ENCODE results near the gene SIL1. TPM values are rescaled to one million over a fixed set of nuclear protein-coding genes. Genes with fewer than 3 reads are reported as not detected.

The SIL1 gene
- total RNA-seq, 2 donors from 2014 or later, result 17.2 to 20.2 TPM

GRCh38 chr5:139132515-139132914 lies 65.7 kb downstream of the SIL1 start:
- WGBS, 2 experiments (ENCODE audit: insufficient coverage in 1 of 2, insufficient read length in 1 of 2), result 81 to 88% methylated on average over 3 of the region's 3 CpGs
- H3K27ac Mint-ChIP-seq, result no peak overlapping the region
- Histone ChIP-seq H3K27me3 (ENCODE audit: control insufficient read depth, insufficient read depth, low read length, poor library complexity, severe bottlenecking) (no peaks in the 10 kb centered on the region), H3K27ac (ENCODE audit: low read depth, low read length) (no peak overlapping the region), H3K4me1 (ENCODE audit: control insufficient read depth, insufficient read depth, low read length) (peaks cover 6% of the 10 kb centered on the region), H3K9me3 (ENCODE audit: control insufficient read depth, low read length) (no peaks in the 10 kb centered on the region), H3K9ac (ENCODE audit: extremely low read depth, low read length, poor library complexity, severe bottlenecking) (no peak overlapping the region), H3K4me3 (ENCODE audit: low read length) (no peak overlapping the region), H3K36me3 (ENCODE audit: control insufficient read depth, insufficient read depth, low read length) (no peaks in the 10 kb centered on the region)
- H3K4me1 Mint-ChIP-seq, result peaks cover 25% of the 10 kb centered on the region
- H3K27me3 Mint-ChIP-seq (ENCODE audit: insufficient read depth), result no peaks in the 10 kb centered on the region
- no peaks in the 10 kb centered on the region for H3K9me3 Mint-ChIP-seq
- H3K36me3 Mint-ChIP-seq (ENCODE audit: low read depth), result no peaks in the 10 kb centered on the region
- TF ChIP-seq, protein P1, sequence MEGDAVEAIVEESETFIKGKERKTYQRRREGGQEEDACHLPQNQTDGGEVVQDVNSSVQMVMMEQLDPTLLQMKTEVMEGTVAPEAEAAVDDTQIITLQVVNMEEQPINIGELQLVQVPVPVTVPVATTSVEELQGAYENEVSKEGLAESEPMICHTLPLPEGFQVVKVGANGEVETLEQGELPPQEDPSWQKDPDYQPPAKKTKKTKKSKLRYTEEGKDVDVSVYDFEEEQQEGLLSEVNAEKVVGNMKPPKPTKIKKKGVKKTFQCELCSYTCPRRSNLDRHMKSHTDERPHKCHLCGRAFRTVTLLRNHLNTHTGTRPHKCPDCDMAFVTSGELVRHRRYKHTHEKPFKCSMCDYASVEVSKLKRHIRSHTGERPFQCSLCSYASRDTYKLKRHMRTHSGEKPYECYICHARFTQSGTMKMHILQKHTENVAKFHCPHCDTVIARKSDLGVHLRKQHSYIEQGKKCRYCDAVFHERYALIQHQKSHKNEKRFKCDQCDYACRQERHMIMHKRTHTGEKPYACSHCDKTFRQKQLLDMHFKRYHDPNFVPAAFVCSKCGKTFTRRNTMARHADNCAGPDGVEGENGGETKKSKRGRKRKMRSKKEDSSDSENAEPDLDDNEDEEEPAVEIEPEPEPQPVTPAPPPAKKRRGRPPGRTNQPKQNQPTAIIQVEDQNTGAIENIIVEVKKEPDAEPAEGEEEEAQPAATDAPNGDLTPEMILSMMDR (conservative IDR thresholded peaks at IDR 0.05), result no peak
- no peak overlapping the region for H3K4me3 Mint-ChIP-seq
- DNase-seq, result no peak

DNA sequence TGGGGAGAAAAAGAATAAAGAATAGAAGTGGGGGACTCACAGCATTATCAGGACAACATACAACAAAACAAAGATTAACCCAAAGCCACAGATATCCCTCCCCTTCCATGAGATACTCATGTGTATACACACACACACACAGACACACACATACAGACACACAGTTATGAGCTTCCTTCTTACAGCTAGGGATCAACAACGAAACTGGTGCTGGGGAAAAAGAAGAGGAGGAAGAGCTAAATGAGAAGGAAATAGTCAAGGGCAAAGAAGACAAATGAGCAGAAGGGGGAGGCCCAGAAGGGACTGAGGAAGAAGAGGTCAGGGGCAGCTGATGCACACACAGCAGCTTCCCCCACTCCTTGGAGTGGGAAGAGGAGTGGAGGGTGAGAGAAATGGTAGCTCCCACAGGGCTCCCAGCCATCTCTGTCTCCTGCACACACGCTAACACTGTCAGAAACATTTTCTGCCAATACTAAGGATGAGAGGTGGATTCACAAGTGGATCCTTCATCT lies 66.2 kb downstream of the SIL1 start:
- 90 to 92% methylated on average over 2 of the region's 2 CpGs for WGBS, 2 experiments (ENCODE audit: insufficient coverage in 1 of 2, insufficient read length in 1 of 2)
- no peak overlapping the region for H3K9ac ChIP-seq (ENCODE audit: extremely low read depth, low read length, poor library complexity, severe bottlenecking)
- no peak overlapping the region for H3K4me3 ChIP-seq (ENCODE audit: low read length)
- Mint-ChIP-seq H3K4me3 (no peak overlapping the region), H3K36me3 (ENCODE audit: low read depth) (no peaks in the 10 kb centered on the region), H3K27ac (no peak overlapping the region), H3K27me3 (ENCODE audit: insufficient read depth) (no peaks in the 10 kb centered on the region), H3K4me1 (peaks cover 27% of the 10 kb centered on the region), H3K9me3 (no peaks in the 10 kb centered on the region)
- DNase-seq, result no peak
- no peaks in the 10 kb centered on the region for H3K9me3 ChIP-seq (ENCODE audit: control insufficient read depth, low read length)
- H3K27me3 ChIP-seq (ENCODE audit: control insufficient read depth, insufficient read depth, low read length, poor library complexity, severe bottlenecking), result no peaks in the 10 kb centered on the region
- H3K4me1 ChIP-seq (ENCODE audit: control insufficient read depth, insufficient read depth, low read length), result peaks cover 8% of the 10 kb centered on the region
- TF ChIP-seq, protein P1 (conservative IDR thresholded peaks at IDR 0.05), result no peak
- H3K27ac ChIP-seq (ENCODE audit: low read depth, low read length), result peak overlapping the region; percentile 67
- H3K36me3 ChIP-seq (ENCODE audit: control insufficient read depth, insufficient read depth, low read length), result no peaks in the 10 kb centered on the region

DNA sequence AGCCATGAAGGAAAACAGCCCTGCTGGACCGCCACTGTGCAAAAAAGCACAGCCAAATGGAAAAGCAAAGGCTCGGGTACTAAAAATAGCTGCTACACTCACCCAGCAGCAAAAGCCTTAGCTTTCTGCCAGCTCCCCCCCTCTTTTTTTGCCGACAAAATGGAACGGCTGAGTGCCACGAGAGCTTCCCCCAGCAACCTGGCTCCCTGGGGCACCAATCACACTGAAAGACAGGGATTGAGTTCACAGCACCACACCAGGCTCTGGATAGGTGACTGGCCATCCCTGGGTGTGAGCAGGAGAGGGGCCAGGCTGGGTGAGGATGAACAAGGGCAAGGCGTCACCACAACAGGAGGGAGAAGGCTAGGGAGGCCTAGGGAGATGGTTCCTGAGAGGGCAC lies 66.7 kb downstream of the SIL1 start:
- H3K27ac Mint-ChIP-seq, result peak overlapping the region; percentile 82
- H3K36me3 ChIP-seq (ENCODE audit: control insufficient read depth, insufficient read depth, low read length), result no peaks in the 10 kb centered on the region
- no peak overlapping the region for H3K9ac ChIP-seq (ENCODE audit: extremely low read depth, low read length, poor library complexity, severe bottlenecking)
- TF ChIP-seq, protein P1 (conservative IDR thresholded peaks at IDR 0.05), result no peak
- no peaks in the 10 kb centered on the region for H3K27me3 ChIP-seq (ENCODE audit: control insufficient read depth, insufficient read depth, low read length, poor library complexity, severe bottlenecking)
- H3K4me1 ChIP-seq (ENCODE audit: control insufficient read depth, insufficient read depth, low read length), result peaks cover 12% of the 10 kb centered on the region
- peak overlapping the region; percentile 67 for H3K27ac ChIP-seq (ENCODE audit: low read depth, low read length)
- no peaks in the 10 kb centered on the region for H3K9me3 ChIP-seq (ENCODE audit: control insufficient read depth, low read length)
- 35 to 72% methylated on average over 5 to 6 of the region's 6 CpGs for WGBS, 2 experiments (ENCODE audit: insufficient coverage in 1 of 2, insufficient read length in 1 of 2)
- no peaks in the 10 kb centered on the region for H3K9me3 Mint-ChIP-seq
- DNase-seq, result peak; percentile 72
- no peaks in the 10 kb centered on the region for H3K27me3 Mint-ChIP-seq (ENCODE audit: insufficient read depth)
- no peaks in the 10 kb centered on the region for H3K36me3 Mint-ChIP-seq (ENCODE audit: low read depth)
- H3K4me3 Mint-ChIP-seq, result peak overlapping the region; percentile 23
- peaks cover 32% of the 10 kb centered on the region for H3K4me1 Mint-ChIP-seq
- H3K4me3 ChIP-seq (ENCODE audit: low read length), result no peak overlapping the region

All from endodermal cell (in vitro differentiated cells).